Thymus (tissue), 11 donors: ENCODE measurements around the gene GPC6. TPM values are rescaled to one million over a fixed set of nuclear protein-coding genes. Genes with fewer than 3 reads are reported as not detected.

Experiments used
- DNase-seq, 9 donors: peaks; one replicate each; pipeline ENCODE4 v3.0.0-alpha.2; 2013; ENCODE audit warnings: low spot score in 9 of 9, low read depth in 6 of 9, missing footprints in 1 of 9
- H3K27ac ChIP-seq, 2 donors: one replicate each; pipeline ENCODE4 v1.5.1; 2013; ENCODE audit warnings: control low read depth in 1 of 2, low read depth in 1 of 2, low read length in 1 of 2, mild to moderate bottlenecking in 1 of 2, moderate library complexity in 1 of 2
- H3K27me3 ChIP-seq, 2 donors: one replicate each; pipeline ENCODE4 v1.5.1; 2013; ENCODE audit warnings: low read length in 1 of 2; ENCODE audit not compliant: control insufficient read depth in 2 of 2, insufficient read depth in 1 of 2
- H3K36me3 ChIP-seq, 2 donors: one replicate each; pipeline ENCODE4 v1.5.1; 2013; ENCODE audit warnings: low read length in 1 of 2, mild to moderate bottlenecking in 1 of 2, moderate library complexity in 1 of 2; ENCODE audit not compliant: control insufficient read depth in 2 of 2, insufficient read depth in 2 of 2
- H3K4me1 ChIP-seq, 2 donors: one replicate each; pipeline ENCODE4 v1.5.1; 2013; ENCODE audit warnings: low read length in 2 of 2; ENCODE audit not compliant: control insufficient read depth in 2 of 2, insufficient read depth in 2 of 2
- H3K4me3 ChIP-seq, 2 donors: one replicate each; pipeline ENCODE4 v1.5.1; 2013; ENCODE audit warnings: low read length in 2 of 2, control low read depth in 1 of 2, mild to moderate bottlenecking in 1 of 2
- H3K9me3 ChIP-seq, 2 donors: one replicate each; pipeline ENCODE4 v1.5.1; 2013; ENCODE audit warnings: low read length in 1 of 2, mild to moderate bottlenecking in 1 of 2; ENCODE audit not compliant: control insufficient read depth in 2 of 2, insufficient read depth in 1 of 2
- WGBS: extraction: QIAGEN DNeasy Blood & Tissue Kit; methylation state at CpG from one replicate; pipeline ENCODE4 v1.1.7; 2013; 5-methylcytosine and 5-hydroxymethylcytosine counted together
- polyA plus RNA-seq: library from polyadenylated mRNA; stranded (reverse); fragments of 200-250 nt; gene quantifications from one replicate; pipeline ENCODE4 v1.2.3, GENCODE V29; 2013
- total RNA-seq: library from RNA; stranded (reverse); fragments of 120-200 nt; gene quantifications from one replicate; pipeline ENCODE4 v1.2.4, GENCODE V29; 2013
- donor health status: healthy.

GPC6 gene
- total and polyA plus RNA-seq, 2 donors = 1.1 to 6.9 TPM

- Histone ChIP-seq H3K36me3 (no peaks in the 10 kb centered on the region), H3K4me3 (no peak overlapping the region), H3K27ac (no peak overlapping the region), H3K4me1 (no peaks in the 10 kb centered on the region), H3K27me3 (no peaks in the 10 kb centered on the region), H3K9me3 (peaks cover 0 to 8% of the 10 kb centered on the region in 2 donors)
- no peak for DNase-seq
- WGBS = 45% methylated on average over 1 of the region's 1 CpG
Measured at GRCh38 chr13:93292366-93292765, 65.8 kb downstream of the GPC6 start.

- Histone ChIP-seq H3K4me1 (no peaks in the 10 kb centered on the region), H3K36me3 (no peaks in the 10 kb centered on the region), H3K4me3 (no peak overlapping the region), H3K9me3 (peaks cover 0 to 8% of the 10 kb centered on the region in 2 donors), H3K27ac (no peak overlapping the region), H3K27me3 (no peaks in the 10 kb centered on the region)
- DNase-seq = no peak
- 92% methylated on average over 1 of the region's 1 CpG for WGBS
Measured at GRCh38 chr13:93293710-93294109, 67.1 kb downstream of the GPC6 start.

- WGBS = 71% methylated on average over 2 of the region's 2 CpGs
- Histone ChIP-seq H3K4me3 (no peak overlapping the region), H3K27me3 (no peaks in the 10 kb centered on the region), H3K27ac (no peak overlapping the region), H3K9me3 (peaks cover 0 to 8% of the 10 kb centered on the region in 2 donors), H3K4me1 (no peaks in the 10 kb centered on the region), H3K36me3 (no peaks in the 10 kb centered on the region)
- no peak for DNase-seq
Measured at GRCh38 chr13:93296584-93296983, 70.0 kb downstream of the GPC6 start.

- H3K4me1 ChIP-seq = no peaks in the 10 kb centered on the region
- no peak overlapping the region for H3K4me3 ChIP-seq
- H3K27ac ChIP-seq = no peak overlapping the region
- 89% methylated on average over 4 of the region's 4 CpGs for WGBS
- H3K27me3 ChIP-seq = no peaks in the 10 kb centered on the region
- no peak for DNase-seq
- H3K9me3 ChIP-seq = peaks cover 0 to 8% of the 10 kb centered on the region in 2 donors
- H3K36me3 ChIP-seq = no peaks in the 10 kb centered on the region
Measured at GRCh38 chr13:93298713-93299112, 72.1 kb downstream of the GPC6 start.

GRCh38 chr13:93304134-93304533 lies 77.5 kb downstream of the GPC6 start:
- H3K9me3 ChIP-seq = no peaks in the 10 kb centered on the region
- H3K27ac ChIP-seq = no peak overlapping the region
- H3K36me3 ChIP-seq = no peaks in the 10 kb centered on the region
- no peak overlapping the region for H3K4me3 ChIP-seq
- no peak for DNase-seq
- no peaks in the 10 kb centered on the region for H3K4me1 ChIP-seq
- WGBS = 88% methylated on average over 5 of the region's 5 CpGs
- no peaks in the 10 kb centered on the region for H3K27me3 ChIP-seq

GRCh38 chr13:93304868-93305613 lies 78.4 kb downstream of the GPC6 start:
- no peak overlapping the region for H3K4me3 ChIP-seq
- H3K36me3 ChIP-seq = no peaks in the 10 kb centered on the region
- no peaks in the 10 kb centered on the region for H3K4me1 ChIP-seq
- no peak overlapping the region for H3K27ac ChIP-seq
- peak in 2 of 9 donors; percentile 2 to 5 for DNase-seq
- H3K9me3 ChIP-seq = no peaks in the 10 kb centered on the region
- no peaks in the 10 kb centered on the region for H3K27me3 ChIP-seq
- 70% methylated on average over 6 of the region's 6 CpGs for WGBS

GRCh38 chr13:93305886-93306285 lies 79.3 kb downstream of the GPC6 start:
- H3K4me3 ChIP-seq = no peak overlapping the region
- H3K4me1 ChIP-seq = no peaks in the 10 kb centered on the region
- no peak overlapping the region for H3K27ac ChIP-seq
- no peaks in the 10 kb centered on the region for H3K27me3 ChIP-seq
- H3K9me3 ChIP-seq = no peaks in the 10 kb centered on the region
- no peaks in the 10 kb centered on the region for H3K36me3 ChIP-seq
- no peak for DNase-seq

- no peaks in the 10 kb centered on the region for H3K9me3 ChIP-seq
- no peak overlapping the region for H3K27ac ChIP-seq
Measured at GRCh38 chr13:93307136-93307535, 80.5 kb downstream of the GPC6 start.

GRCh38 chr13:93307651-93308050 lies 81.0 kb downstream of the GPC6 start:
- H3K4me3 ChIP-seq = no peak overlapping the region
- H3K27me3 ChIP-seq = no peaks in the 10 kb centered on the region
- no peak overlapping the region for H3K27ac ChIP-seq
- H3K9me3 ChIP-seq = no peaks in the 10 kb centered on the region
- WGBS = 87% methylated on average over 5 of the region's 5 CpGs
- no peaks in the 10 kb centered on the region for H3K4me1 ChIP-seq
- no peak for DNase-seq
- H3K36me3 ChIP-seq = no peaks in the 10 kb centered on the region

More at GRCh38 chr13:93307136-93307535, 80.5 kb downstream of the GPC6 start:
- Histone ChIP-seq H3K27me3 (no peaks in the 10 kb centered on the region), H3K36me3 (no peaks in the 10 kb centered on the region), H3K4me1 (no peaks in the 10 kb centered on the region), H3K4me3 (no peak overlapping the region)
- no peak for DNase-seq
